ENCODE data around the gene MAP3K3.
"Not testable (repeated sequence)": the region's sequence is repeated elsewhere in the genome, so short reads cannot be mapped to it uniquely, and the experiment has no call there.

The MAP3K3 gene

DNA sequence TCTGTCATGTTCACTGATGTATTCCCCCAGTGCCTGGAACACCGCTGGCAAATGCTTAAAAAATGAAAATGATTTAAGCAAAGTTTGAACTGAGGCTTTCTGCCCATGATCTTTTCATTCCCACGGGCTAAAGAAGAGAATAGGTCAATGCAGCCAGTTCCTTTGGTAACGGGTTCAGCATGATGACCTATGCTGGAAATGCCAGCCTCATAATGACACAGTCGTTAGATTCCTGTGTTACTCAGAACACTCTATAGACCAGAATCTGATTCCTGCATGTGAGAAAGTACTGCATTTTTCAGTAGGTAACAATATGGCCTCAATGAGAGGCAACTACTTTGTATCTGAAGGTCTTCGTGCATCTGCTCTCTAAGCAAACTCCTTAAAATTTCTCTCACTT lies 96.8 kb downstream of the MAP3K3 start:
- peaks cover 9% of the 10 kb centered on the region; the same call in 1 of the 2 replicates for H3K36me3 ChIP-seq (ENCODE audit: low read length)
- no peak overlapping the region for H3K27ac ChIP-seq (ENCODE audit: low read depth, low read length)
- H3K9me2 ChIP-seq (replicated peaks; ENCODE audit: insufficient read depth, low read length): no peaks in the 10 kb centered on the region
- H3K27me3 ChIP-seq (ENCODE audit: low read length): no peaks in the 10 kb centered on the region
- H4K20me1 ChIP-seq (ENCODE audit: low read depth, low read length): no peaks in the 10 kb centered on the region
- no peak overlapping the region for H3K4me3 ChIP-seq (ENCODE audit: insufficient read depth, low read length, poor library complexity, severe bottlenecking)
- no peak overlapping the region for H3K9ac ChIP-seq (ENCODE audit: low read length)
- no peak overlapping the region for H3K4me2 ChIP-seq (ENCODE audit: low read depth, low read length, poor library complexity, severe bottlenecking)
- no peaks in the 10 kb centered on the region for H3K9me3 ChIP-seq (ENCODE audit: insufficient read depth, low read length)
- H2AFZ ChIP-seq (ENCODE audit: low read depth, low read length, severe bottlenecking): no peak overlapping the region
- peaks cover 13% of the 10 kb centered on the region; the same call in 1 of the 2 replicates for H3F3A ChIP-seq (ENCODE audit: insufficient read depth)
- TF ChIP-seq CTCF (IDR thresholded peaks at IDR 0.05; ENCODE audit: insufficient read depth, low read length, poor library complexity, severe bottlenecking) (no peak), EZH2phosphoT487 (conservative IDR thresholded peaks at IDR 0.05; ENCODE audit: low read length) (no peak)
- no peaks in the 10 kb centered on the region for H3K79me2 ChIP-seq (ENCODE audit: insufficient read depth, low read length)

DNA sequence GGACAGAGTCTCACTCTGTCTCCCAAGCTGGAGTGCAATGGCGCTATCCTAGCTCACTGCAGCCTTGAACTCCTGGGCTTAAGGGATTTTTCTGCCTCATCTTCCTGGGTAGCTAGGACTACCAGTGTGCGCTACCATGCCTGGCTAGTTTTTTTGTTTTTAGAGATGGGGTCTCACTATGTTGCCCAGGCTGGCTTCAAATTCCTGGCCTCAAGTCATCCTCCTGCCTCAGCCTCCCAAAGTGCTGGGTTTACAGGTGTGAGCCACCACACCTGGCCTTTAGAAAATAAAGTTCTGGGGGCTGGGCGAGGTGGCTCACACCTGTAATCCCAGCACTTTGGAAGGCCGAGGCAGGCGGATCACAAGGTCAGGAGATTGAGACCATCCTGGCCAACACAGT lies 98.0 kb downstream of the MAP3K3 start:
- H3K79me2 ChIP-seq (ENCODE audit: insufficient read depth, low read length); H3K4me3 ChIP-seq (ENCODE audit: insufficient read depth, low read length, poor library complexity, severe bottlenecking); H4K20me1 ChIP-seq (ENCODE audit: low read depth, low read length); H3K9ac ChIP-seq (ENCODE audit: low read length); H2AFZ ChIP-seq (ENCODE audit: low read depth, low read length, severe bottlenecking); H3K9me3 ChIP-seq (ENCODE audit: insufficient read depth, low read length); H3K27me3 ChIP-seq (ENCODE audit: low read length); H3K4me2 ChIP-seq (ENCODE audit: low read depth, low read length, poor library complexity, severe bottlenecking); H3K9me2 ChIP-seq (replicated peaks; ENCODE audit: insufficient read depth, low read length); H3K36me3 ChIP-seq (ENCODE audit: low read length); H3K27ac ChIP-seq (ENCODE audit: low read depth, low read length): not testable (repeated sequence)
- H3F3A ChIP-seq (ENCODE audit: insufficient read depth): peaks cover 13% of the 10 kb centered on the region; the same call in 1 of the 2 replicates

GRCh38 chr17:63722403-63722802 lies 100.2 kb downstream of the MAP3K3 start:
- Histone ChIP-seq H3K9me3 (ENCODE audit: insufficient read depth, low read length) (no peaks in the 10 kb centered on the region), H3K27ac (ENCODE audit: low read depth, low read length) (no peak overlapping the region), H3K27me3 (ENCODE audit: low read length) (no peaks in the 10 kb centered on the region), H3F3A (ENCODE audit: insufficient read depth) (peaks cover 15% of the 10 kb centered on the region), H2AFZ (ENCODE audit: low read depth, low read length, severe bottlenecking) (no peak overlapping the region), H3K9me2 (replicated peaks; ENCODE audit: insufficient read depth, low read length) (no peaks in the 10 kb centered on the region), H3K79me2 (ENCODE audit: insufficient read depth, low read length) (no peaks in the 10 kb centered on the region), H3K4me2 (ENCODE audit: low read depth, low read length, poor library complexity, severe bottlenecking) (no peak overlapping the region), H4K20me1 (ENCODE audit: low read depth, low read length) (no peaks in the 10 kb centered on the region), H3K36me3 (ENCODE audit: low read length) (peaks cover 13% of the 10 kb centered on the region; the same call in 1 of the 2 replicates), H3K9ac (ENCODE audit: low read length) (no peak overlapping the region), H3K4me3 (ENCODE audit: insufficient read depth, low read length, poor library complexity, severe bottlenecking) (no peak overlapping the region)
- no peak for TF ChIP-seq CTCF (IDR thresholded peaks at IDR 0.05; ENCODE audit: insufficient read depth, low read length, poor library complexity, severe bottlenecking)

GRCh38 chr17:63735691-63736090 lies 113.5 kb downstream of the MAP3K3 start:
- no peaks in the 10 kb centered on the region for H3K27me3 ChIP-seq (ENCODE audit: low read length)
- H3K9ac ChIP-seq (ENCODE audit: low read length): no peak overlapping the region
- H3K27ac ChIP-seq (ENCODE audit: low read depth, low read length): no peak overlapping the region
- no peak overlapping the region for H2AFZ ChIP-seq (ENCODE audit: low read depth, low read length, severe bottlenecking)
- peaks cover 18% of the 10 kb centered on the region for H3K79me2 ChIP-seq (ENCODE audit: insufficient read depth, low read length)
- H3K4me3 ChIP-seq (ENCODE audit: insufficient read depth, low read length, poor library complexity, severe bottlenecking): no peak overlapping the region
- TF ChIP-seq CTCF (IDR thresholded peaks at IDR 0.05; ENCODE audit: insufficient read depth, low read length, poor library complexity, severe bottlenecking): no peak
- TF ChIP-seq EZH2phosphoT487 (conservative IDR thresholded peaks at IDR 0.05; ENCODE audit: low read length): no peak
- H3K36me3 ChIP-seq (ENCODE audit: low read length): no peaks in the 10 kb centered on the region
- peaks cover 4% of the 10 kb centered on the region; the same call in 1 of the 2 replicates for H3F3A ChIP-seq (ENCODE audit: insufficient read depth)
- H4K20me1 ChIP-seq (ENCODE audit: low read depth, low read length): no peaks in the 10 kb centered on the region
- H3K4me2 ChIP-seq (ENCODE audit: low read depth, low read length, poor library complexity, severe bottlenecking): no peak overlapping the region
- H3K9me3 ChIP-seq (ENCODE audit: insufficient read depth, low read length): no peaks in the 10 kb centered on the region
- H3K9me2 ChIP-seq (replicated peaks; ENCODE audit: insufficient read depth, low read length): no peaks in the 10 kb centered on the region
